ENCODE measurements around the gene PRLR.

DNA sequence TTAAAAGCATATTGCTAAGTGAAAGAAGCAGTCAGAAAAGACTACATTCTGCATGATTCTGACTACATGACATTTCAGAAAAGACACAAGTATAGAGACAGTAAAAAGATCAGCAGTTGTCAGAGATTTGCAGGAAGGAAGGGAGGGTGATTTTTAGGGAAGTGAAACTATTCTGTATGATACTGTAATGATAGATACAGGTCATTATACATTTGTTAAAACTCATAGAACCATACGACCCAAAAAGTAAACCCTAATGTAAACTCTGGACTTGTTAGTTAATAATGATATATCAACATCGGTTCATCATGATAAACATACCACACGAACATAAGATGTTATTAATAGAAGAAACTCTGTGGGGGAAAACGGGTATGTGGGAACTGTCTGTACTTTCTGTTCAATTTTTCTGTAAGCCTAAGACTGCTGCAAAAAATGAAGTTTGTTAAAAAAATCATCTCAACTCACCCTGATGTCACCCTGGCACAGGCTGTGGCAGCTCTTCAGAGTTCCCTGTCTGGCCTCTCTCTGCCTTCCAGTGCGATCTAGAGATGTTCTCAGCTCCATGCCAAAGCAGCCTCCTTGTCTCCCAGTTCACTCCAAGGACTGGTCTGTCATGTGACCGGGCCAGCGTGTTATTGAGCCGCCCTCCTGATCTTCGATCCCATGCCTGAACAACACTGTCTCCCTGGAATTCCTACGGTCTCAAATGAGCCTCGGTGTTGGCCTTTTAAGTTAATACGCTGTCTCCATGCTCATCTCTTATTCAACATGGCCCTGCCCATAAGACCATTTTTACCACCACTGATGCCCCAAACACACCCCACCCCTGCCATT is 35.4 kb downstream of the PRLR start:
- no peak for TF ChIP-seq SIN3A (conservative IDR thresholded peaks at IDR 0.05 in 1 of 2, IDR thresholded peaks at IDR 0.05 in 1 of 2; ENCODE audit: low read depth in 1 of 2, low read length in 2 of 2)
- TF ChIP-seq TAF1 (IDR thresholded peaks at IDR 0.05; ENCODE audit: low read depth, low read length) = no peak
- TF ChIP-seq, protein P1, sequence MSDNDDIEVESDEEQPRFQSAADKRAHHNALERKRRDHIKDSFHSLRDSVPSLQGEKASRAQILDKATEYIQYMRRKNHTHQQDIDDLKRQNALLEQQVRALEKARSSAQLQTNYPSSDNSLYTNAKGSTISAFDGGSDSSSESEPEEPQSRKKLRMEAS (IDR thresholded peaks at IDR 0.05) = no peak
- TF ChIP-seq EZH2 (IDR thresholded peaks at IDR 0.05; ENCODE audit: low read depth, low read length, severe bottlenecking) = no peak
- no peak for TF ChIP-seq CREB1 (IDR thresholded peaks at IDR 0.05)
- TF ChIP-seq, protein P2, sequence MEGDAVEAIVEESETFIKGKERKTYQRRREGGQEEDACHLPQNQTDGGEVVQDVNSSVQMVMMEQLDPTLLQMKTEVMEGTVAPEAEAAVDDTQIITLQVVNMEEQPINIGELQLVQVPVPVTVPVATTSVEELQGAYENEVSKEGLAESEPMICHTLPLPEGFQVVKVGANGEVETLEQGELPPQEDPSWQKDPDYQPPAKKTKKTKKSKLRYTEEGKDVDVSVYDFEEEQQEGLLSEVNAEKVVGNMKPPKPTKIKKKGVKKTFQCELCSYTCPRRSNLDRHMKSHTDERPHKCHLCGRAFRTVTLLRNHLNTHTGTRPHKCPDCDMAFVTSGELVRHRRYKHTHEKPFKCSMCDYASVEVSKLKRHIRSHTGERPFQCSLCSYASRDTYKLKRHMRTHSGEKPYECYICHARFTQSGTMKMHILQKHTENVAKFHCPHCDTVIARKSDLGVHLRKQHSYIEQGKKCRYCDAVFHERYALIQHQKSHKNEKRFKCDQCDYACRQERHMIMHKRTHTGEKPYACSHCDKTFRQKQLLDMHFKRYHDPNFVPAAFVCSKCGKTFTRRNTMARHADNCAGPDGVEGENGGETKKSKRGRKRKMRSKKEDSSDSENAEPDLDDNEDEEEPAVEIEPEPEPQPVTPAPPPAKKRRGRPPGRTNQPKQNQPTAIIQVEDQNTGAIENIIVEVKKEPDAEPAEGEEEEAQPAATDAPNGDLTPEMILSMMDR (IDR thresholded peaks at IDR 0.05; ENCODE audit: control extremely low read depth in 1 of 3, insufficient read depth in 1 of 3, low read depth in 1 of 3, low read length in 3 of 3) = no peak
